A172 (cell line): Measurements from ENCODE around the gene ATP5F1D. TPM values are rescaled to one million over a fixed set of nuclear protein-coding genes. Genes with fewer than 3 reads are reported as not detected.

Experiments
- DNase-seq: peaks from one replicate; pipeline ENCODE4 v3.0.0-alpha.2; 2015; ENCODE audit warnings: low spot score
- total RNA-seq: library from RNA; depleted of rRNA; stranded (reverse); fragments of >200 nt; shearing (Covaris generic); gene quantifications from 2 replicates; pipeline ENCODE4 v1.2.3, GENCODE V29; 2014

Gene ATP5F1D
- total RNA-seq, 1 experiment from 2014 or later = 78.9 TPM

GRCh38 chr19:1269478-1270212, 28.1 kb downstream of the ATP5F1D start:
- peak; percentile 75 for DNase-seq

GRCh38 chr19:1270213-1270853, 28.8 kb downstream of the ATP5F1D start:
- peak; percentile 42 for DNase-seq

GRCh38 chr19:1270854-1271527, 29.4 kb downstream of the ATP5F1D start:
- no peak for DNase-seq

- no peak for DNase-seq
Measured at GRCh38 chr19:1271528-1272422, 30.2 kb downstream of the ATP5F1D start.

GRCh38 chr19:1272423-1273262, 31.1 kb downstream of the ATP5F1D start:
- DNase-seq = no peak

GRCh38 chr19:1273263-1274041, 31.9 kb downstream of the ATP5F1D start:
- no peak for DNase-seq

GRCh38 chr19:1274081-1274851, 32.7 kb downstream of the ATP5F1D start:
- no peak for DNase-seq

- no peak for DNase-seq
Measured at GRCh38 chr19:1274852-1275259, 33.3 kb downstream of the ATP5F1D start.

- DNase-seq = peak; percentile 95
Measured at GRCh38 chr19:1275260-1275975, 33.9 kb downstream of the ATP5F1D start, which contains the start of gene FAM174C. FAM174C (plus strand) TSS chr19:1275530; CDS start chr19:1275550, 20 bp downstream.

GRCh38 chr19:1275976-1276627, 34.6 kb downstream of the ATP5F1D start:
- DNase-seq = no peak

- DNase-seq = no peak
Measured at GRCh38 chr19:1276628-1277022, 35.1 kb downstream of the ATP5F1D start.

- no peak for DNase-seq
Measured at GRCh38 chr19:1277061-1277460, 35.5 kb downstream of the ATP5F1D start.

- no peak for DNase-seq
Measured at GRCh38 chr19:1278074-1278473, 36.5 kb downstream of the ATP5F1D start.

- DNase-seq = no peak
Measured at GRCh38 chr19:1278713-1279660, 37.4 kb downstream of the ATP5F1D start.

- peak; percentile 85 for DNase-seq
Measured at GRCh38 chr19:1279782-1280341, 38.3 kb downstream of the ATP5F1D start.
